HG03159 (cell line): Measurements from ENCODE around the gene RBMS1.

Source experiments
- ATAC-seq: cut with Tn5 transposase; IDR thresholded peaks from one replicate; pipeline ENCODE4 v1.9.1; 2021; ENCODE audit warnings: mild to moderate bottlenecking, moderate library complexity; ENCODE audit not compliant: unreplicated experiment

Gene RBMS1

DNA sequence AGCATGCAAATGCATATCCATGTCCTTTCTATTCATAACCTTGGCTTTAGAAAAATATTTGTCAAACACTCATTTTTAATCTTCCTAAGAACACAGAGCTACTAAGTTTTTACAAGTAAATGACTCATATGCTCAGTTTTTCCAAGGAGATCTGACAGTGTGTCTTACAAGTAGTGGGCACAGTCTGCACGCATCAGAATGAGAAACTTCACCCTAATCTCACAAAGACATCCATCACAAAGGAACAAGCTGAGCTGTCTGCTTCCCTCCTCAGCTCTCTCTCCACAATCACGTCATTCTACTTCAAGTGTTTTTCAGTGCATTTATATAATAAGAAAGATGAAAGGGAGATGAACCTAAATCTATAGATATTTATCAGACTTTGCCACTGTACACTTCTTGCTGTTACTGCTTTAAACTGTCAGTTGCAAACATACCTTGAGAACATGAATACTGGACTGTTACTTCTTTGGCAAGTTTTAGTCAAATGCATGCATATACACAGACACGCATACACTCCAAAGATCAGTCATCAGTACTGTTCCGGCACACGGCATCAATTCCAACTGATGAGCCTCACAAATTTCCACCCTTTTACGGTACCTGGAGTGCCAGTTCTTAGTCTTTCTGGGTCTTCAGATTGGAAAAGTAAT, 75.7 kb downstream of the RBMS1 start:
- ATAC-seq = no peak

DNA sequence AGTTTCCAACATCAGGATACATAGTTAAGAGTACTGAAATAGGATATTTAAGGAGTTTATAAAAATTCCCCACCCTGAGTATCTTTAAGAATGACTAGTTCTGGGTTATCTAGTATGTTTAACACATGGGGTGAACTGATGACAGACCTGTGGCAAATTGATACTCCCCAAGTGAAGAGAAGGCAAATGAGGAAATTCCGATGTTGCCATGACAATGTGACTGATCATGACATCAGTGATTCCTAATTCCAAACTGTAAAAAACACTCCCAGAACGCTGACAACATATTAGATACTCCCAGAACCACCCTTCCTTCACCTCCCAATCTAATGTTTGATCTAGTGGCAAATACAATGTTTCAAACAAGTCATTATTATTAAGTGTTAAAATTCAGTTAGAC, 77.6 kb downstream of the RBMS1 start:
- ATAC-seq = no peak

DNA sequence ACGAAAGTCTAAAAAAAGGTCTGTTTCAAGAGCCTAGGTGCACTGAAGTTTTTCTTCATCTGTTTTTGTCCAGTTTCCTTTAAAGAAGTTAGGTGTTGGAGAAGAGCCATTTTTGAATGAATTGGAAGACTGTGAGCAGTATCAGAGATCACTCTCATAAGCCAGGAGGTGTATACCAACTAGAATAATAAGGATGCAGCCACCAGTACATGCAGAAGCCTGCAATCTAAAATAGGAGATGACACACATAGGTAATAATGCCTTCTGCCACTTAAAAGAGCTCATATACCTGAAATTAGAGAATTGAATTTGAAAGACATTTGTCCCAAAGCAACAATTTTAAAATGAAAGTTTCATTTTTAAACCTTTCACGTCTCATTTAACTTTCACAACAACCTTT, 81.7 kb downstream of the RBMS1 start:
- no peak for ATAC-seq

DNA sequence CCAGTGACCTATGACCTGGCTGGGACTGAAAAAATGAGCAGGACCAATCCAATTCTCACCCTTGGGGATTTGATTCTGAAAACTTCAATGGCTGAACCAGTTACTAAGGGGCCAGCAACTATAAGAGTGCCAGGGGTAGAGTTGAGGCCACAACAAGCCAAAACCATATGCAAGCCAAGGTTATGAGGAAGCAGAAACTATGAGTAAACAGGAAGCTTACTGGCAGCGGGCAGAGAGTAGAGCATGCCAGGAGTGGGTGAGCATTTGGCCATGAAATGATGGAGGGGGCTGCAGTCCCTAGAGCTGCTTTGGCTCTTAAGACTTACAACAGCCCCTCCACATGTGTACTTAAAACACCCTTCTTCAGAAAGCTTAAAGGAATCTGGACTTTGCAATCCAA, 82.4 kb downstream of the RBMS1 start:
- ATAC-seq = peak; percentile 31

DNA sequence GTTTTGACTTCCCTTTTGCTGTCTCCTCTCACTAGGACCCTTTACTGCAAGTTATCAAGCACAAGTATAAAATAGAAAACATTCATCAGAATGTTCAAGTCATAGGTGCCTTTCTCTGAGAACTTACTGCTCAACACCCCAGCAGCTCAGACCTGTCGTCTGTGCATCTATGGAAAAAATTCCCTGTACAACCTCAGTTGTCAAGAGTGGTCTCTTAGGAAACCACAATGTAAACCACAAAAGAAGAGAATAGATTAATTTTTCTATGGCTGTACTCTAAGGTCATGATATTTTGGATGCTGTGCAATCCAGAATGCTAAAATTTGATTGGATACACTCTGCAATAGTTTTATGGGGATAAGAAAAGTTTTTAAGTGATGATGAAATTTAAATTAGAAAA, 84.1 kb downstream of the RBMS1 start:
- ATAC-seq = no peak

DNA sequence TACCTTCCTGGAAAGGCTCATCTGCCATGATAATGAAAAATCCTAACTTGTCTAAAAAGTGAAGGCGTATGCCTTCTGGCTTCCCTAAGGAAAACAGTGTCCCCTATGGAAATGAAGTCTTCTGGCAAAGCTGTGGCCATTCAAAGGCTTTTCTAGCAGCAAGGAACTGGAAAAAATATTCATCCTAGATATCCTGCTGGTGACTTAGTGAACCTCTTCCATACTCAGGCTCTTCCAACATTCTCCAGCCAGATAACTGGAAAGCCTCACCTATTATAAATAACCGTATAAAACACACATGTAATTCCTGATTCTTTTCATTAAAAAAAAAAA, 84.7 kb downstream of the RBMS1 start:
- ATAC-seq = no peak

DNA sequence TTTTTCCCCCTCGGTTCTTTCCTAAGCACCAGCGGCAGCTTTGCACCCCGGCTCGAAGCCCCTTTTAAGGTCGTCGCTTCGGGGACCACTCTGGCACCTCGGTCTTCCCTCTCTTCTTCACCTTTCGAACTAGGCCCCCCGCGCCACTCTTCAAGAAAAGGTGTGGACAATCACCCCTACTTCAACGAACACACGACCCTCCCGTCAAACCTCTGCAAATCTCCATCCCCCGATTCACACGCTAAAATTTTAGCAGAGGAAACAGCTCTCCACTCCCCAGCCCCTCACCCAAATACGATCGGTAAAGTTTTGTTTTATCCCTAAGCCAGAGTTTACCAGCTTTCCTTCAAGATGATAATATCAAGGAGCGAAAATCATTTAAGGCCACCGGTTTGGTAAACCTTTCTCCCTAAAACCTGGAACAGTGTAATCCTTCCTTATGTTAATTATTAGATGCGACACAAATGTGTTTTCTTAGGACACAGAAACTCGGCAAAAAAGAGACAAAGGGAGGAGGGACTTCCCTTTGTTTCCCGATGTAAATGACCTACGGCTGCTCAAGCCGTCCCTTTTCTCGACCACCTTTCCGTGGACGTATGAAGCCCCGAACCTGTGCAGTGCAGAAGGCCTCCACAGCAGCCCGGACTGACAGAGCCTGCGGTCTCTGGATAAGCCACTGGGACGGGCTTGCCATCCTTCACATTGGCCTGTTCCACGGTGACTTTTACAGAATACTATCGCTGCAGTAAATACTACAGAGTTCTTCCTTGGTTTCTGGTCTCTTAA, 85.2 kb downstream of the RBMS1 start:
- no peak for ATAC-seq

DNA sequence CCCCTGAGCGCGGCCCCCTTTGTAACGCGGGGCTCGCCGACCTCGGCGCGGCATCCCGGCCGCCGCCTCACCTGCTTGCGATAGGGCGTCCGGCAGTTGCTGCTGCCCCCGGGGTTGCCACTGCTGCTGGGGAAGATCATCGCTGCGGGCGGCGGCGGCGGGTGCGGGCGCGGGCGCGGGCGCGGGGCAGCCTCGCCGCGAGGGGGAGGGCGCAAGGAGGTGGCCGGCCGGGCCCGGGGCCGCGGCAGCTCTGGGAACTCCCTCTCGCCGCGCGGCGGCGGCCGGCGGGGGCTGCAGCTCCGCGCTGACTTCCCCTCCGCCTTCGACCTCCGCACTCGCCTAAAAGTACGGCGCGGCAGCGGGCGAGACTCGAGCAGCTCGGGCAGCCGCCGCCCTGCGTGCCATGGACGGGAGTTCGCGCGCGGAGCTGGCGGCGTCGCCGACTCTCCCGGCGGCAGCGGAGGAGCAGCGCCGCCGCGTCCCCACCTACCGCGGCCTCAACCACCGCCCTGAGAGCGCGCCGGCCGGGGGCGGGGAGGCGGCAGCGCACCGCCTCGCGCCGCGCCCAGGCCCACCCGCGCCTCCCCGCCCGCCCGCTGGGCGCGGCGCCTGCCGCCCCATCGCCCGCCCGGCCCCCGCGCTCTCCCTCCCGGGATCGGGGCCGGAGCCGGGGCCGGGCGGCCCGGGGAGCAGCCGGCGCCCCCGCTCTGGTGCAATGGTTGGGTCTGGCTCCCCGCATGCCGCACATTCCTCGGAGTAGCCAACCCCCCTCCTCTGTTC, 86.0 kb downstream of the RBMS1 start:
- peak; percentile 63 for ATAC-seq

DNA sequence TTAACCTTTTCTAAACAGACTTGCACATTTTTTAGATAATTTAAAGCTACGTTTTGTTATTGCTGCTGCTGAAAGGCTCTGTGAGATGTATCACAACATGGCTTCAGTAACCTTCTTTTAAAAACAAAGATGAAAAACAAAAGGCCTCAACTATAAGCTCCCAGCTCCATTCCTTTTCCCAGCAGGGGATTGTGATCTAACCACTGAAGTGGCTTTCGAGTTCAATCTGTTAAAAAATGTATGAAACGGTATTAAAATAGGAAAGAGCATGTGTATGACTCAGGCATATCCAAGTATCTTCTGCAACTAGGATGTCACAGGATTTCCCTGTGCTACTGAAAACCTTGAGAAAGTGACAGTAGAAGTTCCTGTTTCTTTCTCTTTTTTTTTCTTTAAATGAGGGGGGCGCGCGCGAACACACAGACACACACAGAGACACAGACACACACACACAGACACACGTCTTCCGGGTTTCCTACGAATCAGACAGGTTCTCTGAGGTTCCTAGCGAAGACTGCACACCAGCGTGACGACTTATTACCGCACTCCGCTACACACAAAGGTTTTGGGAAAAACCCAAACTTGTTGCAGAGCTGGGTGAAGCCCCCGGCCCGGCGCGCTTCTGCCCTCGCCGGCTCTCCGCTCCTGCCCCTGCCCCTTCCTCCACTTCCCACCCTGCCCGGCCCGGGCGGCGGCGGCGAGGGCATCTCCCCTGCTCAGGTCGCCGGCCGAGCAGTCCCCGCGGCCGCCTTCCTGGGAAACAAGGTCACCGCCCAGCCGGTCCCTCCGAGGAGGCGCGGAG, 86.8 kb downstream of the RBMS1 start:
- ATAC-seq = peak; percentile 58

DNA sequence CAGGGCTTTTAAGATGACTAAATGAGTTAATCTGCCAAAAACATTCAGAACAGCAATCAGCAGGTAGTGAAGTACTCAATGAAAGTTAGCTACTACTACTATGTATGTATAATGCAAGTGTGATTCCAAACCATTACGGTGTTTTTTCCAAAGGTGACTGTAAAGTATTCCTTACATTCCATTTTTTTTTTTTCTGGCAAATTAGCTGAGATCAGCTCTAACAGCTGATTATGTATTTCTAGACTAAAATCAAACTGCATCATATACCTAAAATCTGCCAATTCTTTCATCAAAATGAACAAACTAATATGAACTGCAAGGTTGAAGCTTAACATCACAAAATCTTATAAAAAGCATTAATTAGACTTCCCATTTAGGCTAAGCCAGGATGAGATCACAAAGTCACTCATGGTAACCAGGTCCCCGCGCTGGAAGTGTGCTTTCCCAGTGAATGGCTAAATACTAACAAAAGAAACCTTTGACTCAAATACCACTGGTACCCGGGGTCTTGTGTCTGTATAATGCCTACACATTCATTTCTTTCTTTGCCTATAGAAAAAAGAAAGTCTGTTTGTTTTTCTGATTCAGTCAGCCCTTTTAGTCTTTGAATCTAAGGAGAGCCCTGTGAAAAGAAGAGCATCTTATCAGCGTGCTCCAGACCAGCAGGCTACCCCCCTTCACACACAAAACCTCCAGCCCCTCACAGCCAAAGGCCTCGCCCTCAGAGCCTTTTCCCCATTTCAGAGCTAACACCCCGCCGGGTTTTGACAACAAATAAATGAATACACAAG, 88.3 kb downstream of the RBMS1 start:
- no peak for ATAC-seq

DNA sequence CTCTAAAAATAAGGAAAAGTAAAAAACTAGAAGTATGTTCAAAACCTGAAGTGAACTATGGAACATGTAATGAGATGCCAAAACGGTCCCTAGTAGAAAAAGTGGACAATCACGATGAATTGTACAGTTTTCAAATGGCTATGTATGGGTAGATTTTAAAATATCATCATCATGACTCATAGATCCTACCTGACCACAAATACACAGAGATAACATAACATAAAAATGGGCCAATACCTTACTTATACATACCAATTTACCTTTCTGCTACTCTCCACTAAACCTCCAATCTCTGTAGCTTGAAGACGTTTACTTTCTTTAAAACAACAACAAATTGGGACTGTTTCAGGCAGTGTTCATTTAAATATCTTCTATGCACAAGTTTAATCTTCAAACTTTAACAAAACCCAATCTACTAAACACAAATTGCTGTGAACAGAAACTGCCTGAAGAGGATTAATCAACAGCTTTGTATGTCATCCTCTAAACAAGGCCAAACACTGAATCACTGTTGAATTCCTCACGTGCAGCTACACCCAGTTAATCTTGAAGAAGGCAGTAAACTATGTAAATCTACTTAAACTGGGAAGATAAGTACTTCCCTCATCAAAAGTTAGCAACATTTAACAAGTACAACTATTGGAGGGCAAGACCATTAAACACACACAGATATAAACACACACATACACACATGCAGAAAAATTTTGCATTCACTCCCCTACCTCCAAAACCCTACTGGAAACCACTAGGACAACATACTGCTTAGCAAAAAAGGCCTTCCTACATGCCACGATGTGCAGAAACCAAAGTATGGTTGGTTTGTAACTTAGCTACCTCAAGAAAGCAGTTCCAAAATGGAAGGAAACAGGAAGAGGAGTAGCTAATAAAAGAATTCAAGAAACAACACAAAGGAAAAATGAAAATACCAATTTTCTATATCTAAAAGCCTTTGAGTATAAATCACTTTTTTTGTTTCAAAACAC, 90.3 kb downstream of the RBMS1 start:
- no peak for ATAC-seq

DNA sequence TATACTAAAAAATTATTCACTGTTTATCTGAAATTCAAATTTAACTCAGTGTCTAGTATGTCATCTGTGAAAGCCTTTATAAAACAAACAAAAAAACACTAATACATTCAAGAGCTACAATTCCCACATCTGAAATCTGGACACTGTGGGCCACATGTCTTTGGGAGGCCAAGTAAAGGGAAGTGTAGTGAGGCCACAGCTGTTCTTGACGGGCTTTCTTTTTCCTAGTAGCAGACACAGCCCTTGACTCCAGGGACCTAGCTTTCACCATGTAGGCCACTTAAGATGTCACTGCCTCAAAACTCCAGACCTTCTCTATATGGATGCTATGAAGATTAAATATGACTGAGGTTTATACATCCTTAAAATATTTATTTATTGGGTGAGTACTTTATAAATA, 91.1 kb downstream of the RBMS1 start:
- ATAC-seq = no peak

DNA sequence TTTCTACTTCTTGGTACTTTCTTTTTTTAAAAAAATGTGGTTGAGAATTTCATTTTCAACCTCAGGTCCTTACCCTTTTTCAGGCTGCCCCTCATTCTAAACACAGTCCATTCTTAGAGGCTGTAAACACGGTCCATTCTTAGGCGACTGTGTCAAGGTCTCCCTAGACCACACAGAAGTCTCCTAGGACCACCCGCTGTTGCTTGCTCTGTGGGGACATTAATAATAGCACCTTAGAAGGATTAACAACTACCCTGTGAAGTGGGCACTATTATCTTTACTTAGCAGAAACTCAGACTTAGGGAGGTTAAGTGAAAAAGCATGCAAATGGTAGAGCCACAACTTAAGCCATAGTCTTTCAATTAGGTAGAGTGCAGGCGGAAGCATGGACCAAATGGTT, 91.7 kb downstream of the RBMS1 start:
- ATAC-seq = no peak

DNA sequence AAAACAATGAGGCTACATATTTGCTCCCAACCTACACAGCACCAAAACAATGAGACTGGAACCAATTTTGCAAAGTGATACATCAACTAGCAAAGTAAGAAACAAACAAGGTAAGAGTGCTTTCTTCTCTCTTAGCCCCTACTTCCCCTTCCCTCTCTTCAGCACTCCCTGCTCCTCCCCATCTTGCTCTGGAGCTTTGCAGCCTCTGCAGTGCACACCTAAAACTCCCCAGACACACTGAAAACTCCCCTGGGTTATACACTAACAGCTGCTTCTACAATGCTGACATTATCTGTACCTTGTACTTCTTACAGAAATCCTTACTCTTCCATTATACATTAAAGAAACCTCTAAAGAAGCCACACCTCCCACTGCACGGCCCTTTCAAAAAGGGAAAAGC, 93.7 kb downstream of the RBMS1 start:
- ATAC-seq = no peak

DNA sequence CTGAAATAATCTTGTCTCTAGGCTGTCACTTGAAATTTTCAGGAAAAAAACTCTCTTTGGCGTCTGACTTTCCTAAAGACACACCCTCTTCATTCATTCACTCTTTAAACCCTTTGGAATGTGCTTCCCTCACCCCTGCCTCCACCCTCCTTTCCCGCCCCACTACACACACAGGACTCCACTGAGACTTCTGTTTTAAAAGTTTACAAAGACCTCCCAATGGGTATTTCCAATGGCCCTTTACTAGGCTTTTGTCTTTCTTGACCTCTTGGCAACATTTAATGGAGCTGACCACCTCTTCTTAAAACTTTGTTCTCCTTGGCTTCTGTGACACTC, 96.1 kb downstream of the RBMS1 start:
- ATAC-seq = no peak

DNA sequence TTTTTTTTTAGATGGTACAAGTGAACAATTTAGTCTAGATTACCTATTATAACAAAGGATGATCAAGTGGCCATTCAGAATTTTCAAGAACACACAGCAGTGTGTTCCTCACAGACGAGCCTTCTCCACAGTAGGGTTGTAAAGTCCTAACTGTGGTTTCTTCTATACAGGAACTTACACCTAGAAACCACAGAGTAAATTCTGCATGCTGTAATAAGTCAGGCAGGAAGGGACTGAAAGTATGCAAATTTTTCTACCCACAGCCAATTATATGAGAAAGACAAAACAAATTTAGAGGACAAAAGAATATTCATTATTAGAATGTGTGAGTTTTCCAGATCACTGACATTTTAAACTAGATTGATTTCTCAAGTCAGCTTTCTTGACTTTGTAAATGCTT, 99.5 kb downstream of the RBMS1 start:
- ATAC-seq = peak; percentile 100

DNA sequence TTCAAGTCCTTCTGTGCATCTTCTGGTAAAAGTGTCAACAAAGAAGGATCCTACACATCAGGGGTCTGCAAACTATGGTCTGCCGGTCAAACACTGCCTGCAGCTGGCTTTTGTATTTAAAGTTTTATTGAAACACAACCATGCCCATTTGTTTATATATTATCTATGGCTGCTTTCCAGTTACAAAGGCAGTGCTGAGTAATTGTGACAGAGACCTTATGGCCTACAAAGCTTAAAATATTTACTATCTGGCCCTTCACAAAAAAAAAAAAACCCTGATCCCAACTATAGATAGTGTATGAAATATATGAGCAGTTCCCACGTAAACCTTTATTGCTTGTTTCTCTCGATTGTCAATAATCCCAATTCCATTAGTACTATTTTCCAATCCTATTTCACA, 101.4 kb downstream of the RBMS1 start:
- no peak for ATAC-seq

DNA sequence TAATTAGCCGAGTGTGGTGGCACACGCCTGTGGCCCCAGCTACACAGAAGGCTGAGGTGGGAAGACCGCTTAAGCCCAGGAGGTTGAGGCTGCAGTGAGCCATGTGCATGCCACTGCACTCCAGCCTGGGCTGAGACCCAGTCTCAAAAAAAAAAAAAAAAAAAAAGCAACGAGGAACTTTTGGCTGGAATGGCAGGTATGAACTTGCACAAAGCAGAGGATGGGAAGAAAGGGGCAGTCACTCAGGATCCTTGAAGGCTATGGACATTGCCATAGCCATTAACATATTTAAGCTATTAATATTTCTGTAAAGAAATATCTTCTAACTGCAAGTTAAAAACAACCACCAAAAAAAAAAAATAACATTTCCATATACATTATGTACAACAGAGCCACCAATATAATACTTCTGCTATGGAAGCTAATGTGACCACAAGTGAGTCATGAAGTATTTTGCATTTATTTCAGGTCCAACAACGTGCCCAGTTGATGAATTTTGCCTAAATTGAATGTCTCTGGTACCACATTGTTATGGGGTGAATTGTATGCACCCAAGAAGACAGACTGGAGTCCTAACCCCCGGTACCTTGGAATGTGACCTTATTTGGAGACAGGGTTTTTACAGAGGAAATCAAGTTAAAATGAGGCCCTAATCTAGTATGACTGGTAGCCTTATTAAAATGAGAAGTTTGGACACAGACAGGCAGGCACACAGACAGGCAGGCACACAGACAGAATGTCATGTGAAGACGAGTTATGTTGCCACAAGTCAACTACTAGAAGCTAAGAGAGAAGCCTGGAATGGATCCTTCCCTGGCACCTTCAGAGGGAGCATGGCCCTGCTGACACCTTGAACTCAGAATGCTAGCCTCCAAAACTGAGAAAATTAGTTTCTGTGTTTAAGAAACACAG, 102.8 kb downstream of the RBMS1 start:
- ATAC-seq = no peak
